Measurements from ENCODE around the gene ADAMTSL1.

The ADAMTSL1 gene

DNA sequence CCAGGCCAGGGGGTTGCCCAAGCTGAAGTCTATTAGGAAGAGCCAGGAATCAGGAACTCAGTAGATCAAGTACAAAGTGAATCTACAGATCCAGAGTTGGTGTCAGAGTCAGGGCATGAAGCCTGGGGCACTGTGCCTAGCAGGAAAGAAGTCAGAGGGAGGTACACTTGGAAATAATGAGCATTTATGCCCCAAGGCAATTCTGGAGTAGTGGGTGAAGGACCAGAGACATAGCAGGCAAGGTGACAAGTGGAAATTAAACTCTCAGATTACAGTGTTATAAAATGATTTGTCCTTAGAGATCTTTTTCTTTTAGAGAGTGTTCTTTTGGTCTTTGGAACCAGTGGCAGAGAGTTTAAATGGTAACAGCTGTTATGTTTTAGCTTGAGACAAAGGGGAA, 138.0 kb downstream of the ADAMTSL1 start:
- no peak for DNase-seq

DNA sequence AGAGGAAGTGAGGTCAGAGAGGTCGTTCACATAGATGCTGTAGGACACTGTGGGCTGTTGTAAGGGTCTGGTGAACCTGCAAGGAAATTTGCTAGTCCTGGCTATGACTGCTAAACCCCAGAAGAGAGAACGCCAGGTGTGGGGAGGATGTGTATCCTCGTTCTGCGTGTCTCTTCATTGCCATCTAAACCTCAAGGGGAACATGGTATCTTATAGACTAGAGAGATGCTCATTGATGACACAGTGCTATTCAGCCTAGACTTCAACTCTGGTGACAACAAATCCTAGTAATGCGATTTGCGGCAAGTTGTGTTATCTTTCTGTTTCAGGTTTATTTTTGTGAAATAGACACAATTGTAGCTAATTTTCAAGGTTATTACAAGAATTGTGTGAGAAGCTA, 140.2 kb downstream of the ADAMTSL1 start:
- DNase-seq, result no peak

DNA sequence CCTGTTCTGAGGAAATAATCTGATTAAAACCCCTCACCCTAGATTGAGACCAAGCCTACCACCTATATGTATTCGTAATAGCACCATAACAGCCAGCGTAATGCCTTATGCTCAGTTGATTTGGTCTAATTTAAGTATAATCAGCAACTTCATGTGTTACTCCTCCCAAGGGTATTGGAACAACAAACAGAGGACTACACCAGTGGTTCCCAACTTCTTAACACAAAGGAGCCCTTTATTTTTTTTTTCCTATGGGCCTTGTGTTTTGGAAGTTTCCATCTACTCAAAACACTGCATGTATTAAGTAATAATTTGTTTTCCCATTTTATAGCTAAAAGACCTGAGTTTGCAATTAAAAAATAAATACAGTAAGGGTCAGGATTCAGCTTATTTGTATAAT, 140.7 kb downstream of the ADAMTSL1 start:
- DNase-seq, result no peak

DNA sequence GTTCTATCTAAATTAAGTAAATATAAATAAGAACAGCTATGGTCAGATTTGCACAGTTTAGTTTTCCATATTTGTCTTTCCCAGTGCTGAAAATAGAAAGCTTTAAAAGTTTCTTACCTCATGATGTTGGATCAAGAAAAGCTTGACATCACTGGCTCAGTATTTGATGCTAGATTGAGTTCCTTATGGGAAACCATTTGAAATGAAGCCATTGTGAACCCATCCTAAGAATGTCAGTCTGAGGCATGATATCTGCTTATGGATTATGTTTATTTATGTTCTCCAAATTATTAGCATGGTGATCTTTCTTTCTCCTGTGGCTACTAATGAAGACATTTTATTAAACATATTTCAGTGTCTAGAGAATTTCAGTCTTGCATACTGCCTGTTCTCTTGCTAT, 143.0 kb downstream of the ADAMTSL1 start:
- DNase-seq, result no peak

DNA sequence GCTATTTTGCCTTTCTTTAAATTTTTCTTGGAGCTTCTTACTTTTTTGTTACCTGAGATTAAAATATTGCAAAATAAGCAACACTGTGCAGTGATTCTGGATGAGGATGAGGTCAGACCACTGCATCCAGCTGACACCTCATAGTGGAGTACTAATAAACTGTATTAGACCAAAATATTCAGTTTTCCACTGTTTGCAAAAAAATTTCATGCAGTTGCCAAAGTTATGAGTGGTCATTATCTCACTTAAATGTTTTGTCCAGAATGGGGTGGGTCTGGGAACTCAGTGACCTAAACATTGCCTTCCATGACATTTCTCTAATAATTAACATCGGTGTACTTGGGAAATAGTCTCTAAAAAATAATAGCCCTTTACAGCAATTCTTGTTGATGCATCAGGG, 143.8 kb downstream of the ADAMTSL1 start:
- DNase-seq, result no peak

- DNase-seq, result no peak
These were observed 144.9 kb downstream of the ADAMTSL1 start for GRCh38 chr9:18618862-18619261.

DNA sequence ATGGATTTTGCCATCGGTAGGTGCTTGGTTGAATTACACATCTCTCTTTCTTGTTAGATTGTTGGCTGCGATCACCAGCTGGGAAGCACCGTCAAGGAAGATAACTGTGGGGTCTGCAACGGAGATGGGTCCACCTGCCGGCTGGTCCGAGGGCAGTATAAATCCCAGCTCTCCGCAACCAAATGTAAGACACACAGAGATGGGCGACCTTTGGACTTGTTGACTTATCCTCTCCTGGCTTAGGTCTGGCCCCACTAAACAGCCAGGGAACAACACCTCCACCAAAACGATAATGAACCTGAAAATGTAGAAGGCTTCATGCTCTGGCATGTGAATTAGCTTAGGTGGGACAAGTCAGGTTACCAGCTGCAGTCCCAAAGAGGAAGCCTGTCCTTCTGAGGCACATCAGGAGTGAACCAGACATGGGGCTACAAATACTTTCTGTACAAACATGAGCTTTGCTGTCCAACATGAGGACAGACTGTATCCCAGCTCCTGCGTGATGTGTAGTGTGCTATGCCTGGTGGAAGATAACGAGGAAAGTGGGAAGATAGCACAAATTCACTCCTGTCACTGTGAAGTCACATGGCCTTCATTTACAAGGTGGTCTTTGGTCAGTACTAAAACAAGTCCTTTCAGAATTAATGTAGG, 148.4 kb downstream of the ADAMTSL1 start:
- no peak for DNase-seq

DNA sequence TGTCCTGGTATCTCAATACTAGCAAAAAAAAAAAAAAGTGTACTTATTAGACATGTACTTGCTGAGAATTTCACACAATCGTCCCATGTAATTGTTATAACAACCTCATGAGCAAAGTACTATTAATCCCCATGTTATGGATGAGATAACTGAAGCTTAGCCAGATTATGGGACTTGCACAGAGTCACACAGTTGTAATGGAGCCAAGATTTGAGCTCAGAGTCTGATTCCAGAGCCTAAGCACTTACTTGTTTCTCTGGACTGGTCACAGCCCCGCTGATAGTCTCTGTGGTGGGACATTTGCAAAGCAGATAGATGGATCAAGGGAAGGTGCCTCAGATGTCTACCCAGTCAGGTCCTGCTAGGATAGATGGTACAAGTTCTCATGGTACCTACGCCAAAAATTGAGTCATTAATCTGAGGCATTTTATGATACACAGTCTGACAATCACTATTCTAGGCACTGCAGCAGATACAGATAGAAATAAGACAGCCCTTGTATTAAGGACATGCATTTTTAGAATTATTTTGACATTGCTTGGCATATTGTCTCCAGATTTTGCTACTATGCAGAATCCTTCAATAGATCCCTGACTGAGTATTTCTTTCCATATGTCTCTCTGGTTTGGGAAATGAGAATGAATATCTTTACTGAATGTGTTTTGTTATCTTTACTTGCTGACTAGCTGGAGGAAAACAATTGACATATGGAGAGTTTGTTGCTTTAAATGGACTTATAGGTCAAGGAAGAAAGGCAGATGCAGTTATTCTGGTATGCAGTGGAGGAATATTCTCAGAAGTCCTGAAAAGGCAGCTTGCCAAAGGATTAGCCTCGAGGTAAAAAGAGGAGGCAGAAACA, 149.5 kb downstream of the ADAMTSL1 start:
- no peak for DNase-seq

DNA sequence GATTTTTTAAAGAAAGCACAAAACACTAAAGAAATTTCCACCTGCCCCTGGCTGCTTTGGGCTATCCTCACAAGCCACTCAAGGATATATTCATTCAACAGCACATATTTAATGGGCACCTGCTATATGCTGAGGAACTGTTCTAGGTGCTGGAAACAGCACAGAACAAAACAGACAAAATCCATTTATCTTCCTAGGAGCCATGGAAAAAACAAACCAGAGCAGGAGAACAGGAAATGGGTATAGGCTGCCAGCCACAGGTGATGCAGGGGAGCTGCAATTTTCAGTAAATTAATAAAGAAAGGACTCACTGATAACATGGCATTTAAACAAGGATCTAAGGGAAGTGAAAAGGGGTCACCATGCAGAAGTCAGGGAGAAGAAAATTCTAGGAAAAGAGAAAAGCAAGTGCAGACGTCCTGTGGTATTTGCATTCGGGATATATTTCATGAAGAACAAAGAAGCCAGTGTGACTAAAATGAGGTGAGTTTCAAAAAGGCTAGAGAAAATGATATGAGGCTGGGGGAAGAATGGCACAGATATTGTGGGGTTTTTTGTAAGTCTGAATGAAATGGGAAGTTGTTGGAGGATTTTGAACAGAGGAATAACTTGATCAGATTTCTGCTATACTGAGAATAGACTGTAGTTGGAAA, 152.2 kb downstream of the ADAMTSL1 start:
- no peak for DNase-seq

DNA sequence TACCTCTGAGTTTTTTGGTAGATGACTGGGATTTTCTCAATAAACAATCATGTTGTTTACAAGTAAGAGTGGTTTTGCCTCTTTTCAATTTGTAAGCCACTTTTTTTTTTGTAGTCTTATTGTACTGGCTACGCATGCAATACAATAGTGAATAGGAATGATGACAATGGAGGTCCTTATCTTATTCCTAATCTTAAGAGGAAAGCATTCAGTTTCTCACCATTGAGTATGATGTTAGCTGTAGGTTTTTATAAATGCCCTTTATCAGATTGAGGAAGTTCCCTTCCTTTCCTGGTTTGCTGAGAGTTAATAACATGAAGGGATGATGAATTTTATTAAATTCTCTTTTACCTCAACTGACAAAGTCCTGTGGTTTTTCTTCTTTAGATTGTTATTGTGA, 155.2 kb downstream of the ADAMTSL1 start:
- DNase-seq, result no peak

GRCh38 chr9:18632632-18633403, 158.9 kb downstream of the ADAMTSL1 start:
- no peak for DNase-seq

GRCh38 chr9:18636781-18637180, 162.8 kb downstream of the ADAMTSL1 start:
- no peak for DNase-seq

- no peak for DNase-seq
These were observed 164.7 kb downstream of the ADAMTSL1 start for GRCh38 chr9:18638371-18639249.

- DNase-seq, result no peak
These were observed 166.0 kb downstream of the ADAMTSL1 start for GRCh38 chr9:18639911-18640310.

- DNase-seq, result no peak
These were observed 185.1 kb downstream of the ADAMTSL1 start for GRCh38 chr9:18658804-18659705.

- no peak for DNase-seq
These were observed 186.0 kb downstream of the ADAMTSL1 start for GRCh38 chr9:18660001-18660400.

GRCh38 chr9:18662320-18662719, 188.4 kb downstream of the ADAMTSL1 start:
- DNase-seq, result no peak

- no peak for DNase-seq
These were observed 192.0 kb downstream of the ADAMTSL1 start for GRCh38 chr9:18665947-18666346.

GRCh38 chr9:18666348-18666747, 192.4 kb downstream of the ADAMTSL1 start:
- no peak for DNase-seq

DNA sequence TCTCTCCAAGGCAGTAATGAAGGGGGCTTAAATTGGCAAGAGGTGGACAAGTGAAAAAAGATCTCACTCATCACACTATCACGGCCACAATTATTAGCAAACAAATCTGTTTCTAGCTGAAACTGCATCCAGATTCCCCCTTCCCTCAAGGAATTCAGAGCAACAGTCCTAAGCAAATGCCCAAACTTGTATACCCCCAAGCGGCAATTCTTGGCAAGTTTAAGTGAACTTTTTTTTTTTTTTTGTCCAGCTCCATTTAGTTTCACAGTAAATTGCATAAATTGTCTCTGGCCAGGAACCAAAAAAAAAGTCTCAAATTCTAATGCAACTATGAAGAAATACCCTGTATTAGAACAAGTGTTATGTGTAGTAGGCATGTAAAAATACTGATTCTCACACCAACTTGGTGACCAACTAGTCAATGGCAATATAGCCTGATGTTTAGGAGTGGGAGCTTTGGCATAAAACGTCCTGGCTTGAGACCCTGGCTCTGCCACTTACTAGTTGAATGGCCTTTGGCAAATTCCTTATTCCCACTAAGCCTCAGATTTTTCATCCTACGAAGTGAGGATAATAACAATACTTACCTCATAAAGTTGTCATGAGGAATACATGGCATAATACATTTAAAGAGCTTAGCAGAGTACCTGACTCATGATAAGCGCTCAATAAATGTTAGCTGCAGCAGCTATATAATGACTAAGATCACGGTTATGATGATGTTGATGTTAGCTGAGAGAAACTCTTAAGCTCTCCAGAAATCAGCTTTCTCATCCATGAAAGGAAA, 193.2 kb downstream of the ADAMTSL1 start:
- DNase-seq, result no peak
